Calu3 (cell line): ENCODE data around the gene CAVIN2. TPM values are rescaled to one million over a fixed set of nuclear protein-coding genes. Genes with fewer than 3 reads are reported as not detected.
"Not testable (repeated sequence)": the region's sequence is repeated elsewhere in the genome, so short reads cannot be mapped to it uniquely, and the experiment has no call there.

ENCODE experiments used
- BruUV-seq: library from RNA; stranded (reverse); fragments of 400-500 nt; replicated peaks from 2 replicates; lab custom pipeline; 2021; lab: Mats Ljungman, UMichigan
- CTCF ChIA-PET: fragments of 300-600 bp; sonication (Branson Sonifier 250); formaldehyde crosslinking; loops from one replicate; lab custom pipeline; 2022; ENCODE audit warnings: antibody characterized with exemption; lab: Charles Lee
- DNase-seq: peaks from one replicate; pipeline ENCODE4 v3.0.0; 2022
- H3K27ac Mint-ChIP-seq: one replicate; pipeline ENCODE4 v1.8.0; 2022; ENCODE audit warnings: mixed read lengths; ENCODE audit not compliant: unreplicated experiment
- H3K27me3 Mint-ChIP-seq: one replicate; pipeline ENCODE4 v1.8.0; 2022; ENCODE audit warnings: mixed read lengths; ENCODE audit not compliant: unreplicated experiment
- H3K36me3 Mint-ChIP-seq: one replicate; pipeline ENCODE4 v1.8.0; 2022; ENCODE audit warnings: mild to moderate bottlenecking, moderate library complexity, mixed read lengths; ENCODE audit not compliant: insufficient read depth, unreplicated experiment
- H3K4me1 Mint-ChIP-seq: one replicate; pipeline ENCODE4 v1.8.0; 2022; ENCODE audit warnings: mild to moderate bottlenecking, low read depth, mixed read lengths; ENCODE audit not compliant: unreplicated experiment
- H3K4me3 Mint-ChIP-seq: one replicate; pipeline ENCODE4 v1.8.0; 2022; ENCODE audit warnings: mild to moderate bottlenecking, low read depth, moderate library complexity, mixed read lengths; ENCODE audit not compliant: unreplicated experiment
- H3K9me3 Mint-ChIP-seq: one replicate; pipeline ENCODE4 v1.8.0; 2022; ENCODE audit warnings: low read depth, mixed read lengths; ENCODE audit not compliant: unreplicated experiment
- CTCF ChIP-seq: fragments of 200-600 bp; IDR thresholded peaks from one replicate; pipeline ENCODE4 v1.8.0; 2022; ENCODE audit warnings: antibody characterized with exemption; ENCODE audit not compliant: unreplicated experiment
- intact Hi-C: fragments of 100-400 bp; cut with micrococcal nuclease; formaldehyde crosslinking; loops from one replicate; pipeline ENCODE4 v1.10.0; 2022; ENCODE audit not compliant: unreplicated experiment
- total RNA-seq: library from RNA; stranded (reverse); gene quantifications from 2 replicates; pipeline ENCODE4 v1.2.3, GENCODE V29; 2022

The CAVIN2 gene
- total RNA-seq, 1 experiment from 2014 or later: not detected

- intact Hi-C loops: no loop called here
- TF ChIP-seq CTCF: no peak
- no peaks in the 10 kb centered on the region for H3K27me3 Mint-ChIP-seq
- no peaks in the 10 kb centered on the region for H3K36me3 Mint-ChIP-seq
- H3K4me1 Mint-ChIP-seq: no peaks in the 10 kb centered on the region
- H3K4me3 Mint-ChIP-seq: no peak overlapping the region
- no TSS peak for BruUV-seq
- no peaks in the 10 kb centered on the region for H3K9me3 Mint-ChIP-seq
- CTCF ChIA-PET: no interaction called here
- no peak for DNase-seq
- H3K27ac Mint-ChIP-seq: no peak overlapping the region
Measured at GRCh38 chr2:191790737-191791136, 56.2 kb downstream of the CAVIN2 start.

GRCh38 chr2:191789796-191790195 lies 57.1 kb downstream of the CAVIN2 start:
- no peak for DNase-seq
- H3K27me3 Mint-ChIP-seq: no peaks in the 10 kb centered on the region
- intact Hi-C loops: no loop called here
- no peak for TF ChIP-seq CTCF
- no peak overlapping the region for H3K4me3 Mint-ChIP-seq
- no peaks in the 10 kb centered on the region for H3K4me1 Mint-ChIP-seq
- BruUV-seq: no TSS peak
- CTCF ChIA-PET: no interaction called here
- no peaks in the 10 kb centered on the region for H3K36me3 Mint-ChIP-seq
- no peak overlapping the region for H3K27ac Mint-ChIP-seq
- no peaks in the 10 kb centered on the region for H3K9me3 Mint-ChIP-seq

GRCh38 chr2:191786694-191787093 lies 60.2 kb downstream of the CAVIN2 start:
- CTCF ChIA-PET: no interaction called here
- DNase-seq: no peak
- no TSS peak for BruUV-seq
- Mint-ChIP-seq H3K4me1 (no peaks in the 10 kb centered on the region), H3K36me3 (no peaks in the 10 kb centered on the region), H3K27me3 (no peaks in the 10 kb centered on the region), H3K9me3 (no peaks in the 10 kb centered on the region), H3K4me3 (no peak overlapping the region), H3K27ac (no peak overlapping the region)
- TF ChIP-seq CTCF: no peak
- intact Hi-C loops: no loop called here

GRCh38 chr2:191785651-191786050 lies 61.2 kb downstream of the CAVIN2 start:
- H3K4me3 Mint-ChIP-seq, H3K27me3 Mint-ChIP-seq, H3K36me3 Mint-ChIP-seq, H3K27ac Mint-ChIP-seq, intact Hi-C loops, DNase-seq, H3K4me1 Mint-ChIP-seq, BruUV-seq, CTCF ChIA-PET, H3K9me3 Mint-ChIP-seq: not testable (repeated sequence)

Other genes with a start within 250 kb of the CAVIN2 start
- 63.9 and 71.8 TPM in 2 replicates for gene NABP1, start 169.0 kb downstream of the CAVIN2 start, total RNA-seq